Spleen (tissue), 11 donors: ENCODE data around the gene SMIM28. TPM values are rescaled to one million over a fixed set of nuclear protein-coding genes. Genes with fewer than 3 reads are reported as not detected.
"Not testable (repeated sequence)": the region's sequence is repeated elsewhere in the genome, so short reads cannot be mapped to it uniquely, and the experiment has no call there.

ENCODE experiments used
- DNase-seq: peaks from one replicate; pipeline ENCODE4 v3.0.0-alpha.2; 2020
- H3K27ac ChIP-seq, 8 donors: fragments of 200-600 bp; sonication (generic) in 7 of 8; 1 replicate in 4 of 8; 2 replicates in 4 of 8; pipeline versions ENCODE4 v1.5.0 to v1.8.0; 2016 to 2021; ENCODE audit warnings: inconsistent platforms in 4 of 8, mild to moderate bottlenecking in 4 of 8, moderate library complexity in 1 of 8
- H3K27me3 ChIP-seq, 7 donors: fragments of 200-600 bp; sonication (generic) in 6 of 7; replicated peaks in 1 of 7; 1 replicate in 4 of 7; 2 replicates in 3 of 7; pipeline versions ENCODE4 v1.5.0 to v1.8.0; 2016 to 2021; ENCODE audit warnings: inconsistent platforms in 3 of 7, mild to moderate bottlenecking in 1 of 7
- H3K36me3 ChIP-seq, 6 donors: fragments of 200-600 bp; sonication (generic) in 5 of 6; 1 replicate in 4 of 6; 2 replicates in 2 of 6; pipeline versions ENCODE4 v1.5.0 to v1.8.0; 2016 to 2021; ENCODE audit warnings: inconsistent platforms in 2 of 6
- H3K4me1 ChIP-seq, 6 donors: fragments of 200-600 bp; sonication (generic) in 5 of 6; 1 replicate in 3 of 6; 2 replicates in 3 of 6; pipeline versions ENCODE4 v1.5.0 to v1.8.0; 2016 to 2021; ENCODE audit warnings: inconsistent platforms in 3 of 6
- H3K4me3 ChIP-seq, 8 donors: fragments of 200-600 bp; sonication (generic) in 7 of 8; 1 replicate in 4 of 8; 2 replicates in 4 of 8; pipeline versions ENCODE4 v1.5.0 to v1.8.0; 2016 to 2021; ENCODE audit warnings: inconsistent platforms in 4 of 8, mild to moderate bottlenecking in 4 of 8, moderate library complexity in 2 of 8
- H3K9me3 ChIP-seq, 8 donors: fragments of 200-600 bp; sonication (generic) in 7 of 8; 1 replicate in 4 of 8; 2 replicates in 4 of 8; pipeline versions ENCODE4 v1.5.0 to v1.8.0; 2016 to 2021; ENCODE audit warnings: inconsistent platforms in 4 of 8
- POLR2A ChIP-seq, 3 donors: fragments of 450-650 bp; IDR thresholded peaks; one replicate each; pipeline ENCODE4 v1.5.1; 2017; ENCODE audit warnings: antibody characterized with exemption in 3 of 3, mild to moderate bottlenecking in 1 of 3
- POLR2AphosphoS5 ChIP-seq, 3 donors: sonication (generic); formaldehyde crosslinking; IDR thresholded peaks; one replicate each; pipeline ENCODE4 v1.5.1; 2017; ENCODE audit warnings: antibody characterized with exemption in 3 of 3
- WGBS, 5 donors: extraction: QIAGEN DNeasy Blood & Tissue Kit in 3 of 5; methylation state at CpG; one replicate each; pipeline versions ENCODE4 v1.1.5 to v1.1.7; 2013 to 2018; 5-methylcytosine and 5-hydroxymethylcytosine counted together
- intact Hi-C: fragments of 100-400 bp; cut with DNase I; formaldehyde crosslinking; loops from one replicate; pipeline ENCODE4 v1.15.0; 2023; ENCODE audit warnings: low total_unique reads
- polyA plus RNA-seq, 3 donors: library from polyadenylated mRNA; stranded (reverse); fragments of 200-250 nt; gene quantifications; one replicate each; pipeline ENCODE4 v1.2.1, GENCODE V29; 2013
- total RNA-seq, 7 donors: library from RNA; depleted of rRNA in 3 of 7; stranded (reverse); fragments of >200 nt in 3 of 7; fragmentation: NEBNext Ultra II Directional in 4 of 7; extraction: Animal tissue kit (Norgen Biotek cat#: 25700) in 4 of 7; gene quantifications; one replicate each; pipeline versions ENCODE4 v1.1.0 to v1.2.1, GENCODE V29; 2016 to 2021
- TF ChIP-seq, protein P1 (sequence below), 11 experiments: fragments of 200-600 bp in 7 of 11; fragments of 450-650 bp in 4 of 11; sonication (generic) in 4 of 11; IDR thresholded peaks in 8 of 11; conservative IDR thresholded peaks in 3 of 11; 1 replicate in 7 of 11; 2 replicates in 4 of 11; pipeline versions ENCODE4 v1.4.0 to v1.8.0; 2016 to 2021; ENCODE audit warnings: antibody characterized with exemption in 11 of 11, inconsistent platforms in 4 of 11, mild to moderate bottlenecking in 1 of 11
- donor health status: healthy with polysubstance abuse.
- donor health status: DM: no; HTN: no; CAD: no; lungs with moderate emphysema.
- donor health status: DM: no; HTN: no; CAD: no.
- donor health status: Bipolar disorder and iron deficiency.
- donor health status: healthy.
- donor health status: DM: no; HTN: no; CAD: no.
- donor health status: DM: yes; HTN: yes; CAD: no.

SMIM28 gene
- total and polyA plus RNA-seq, 10 donors, result not detected

DNA sequence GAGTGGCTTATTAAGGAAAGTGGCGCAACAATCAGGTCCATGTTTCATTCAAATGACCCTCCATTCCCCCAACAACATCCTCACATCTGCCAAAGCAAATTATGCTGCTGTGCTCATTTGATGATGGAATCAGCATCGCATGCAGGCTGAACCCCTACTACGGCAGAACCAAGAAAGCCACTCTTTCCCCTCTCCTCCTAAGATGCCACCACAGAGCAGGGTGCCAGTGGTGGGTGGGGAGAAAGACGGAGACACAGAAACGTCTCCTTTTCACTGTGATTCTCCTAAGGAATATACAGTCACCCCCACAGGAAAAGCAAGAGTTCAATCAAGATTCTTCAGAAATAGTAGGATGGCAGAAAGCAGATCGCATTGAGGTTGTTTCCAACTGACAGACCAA, 43.4 kb downstream of the SMIM28 start:
- Histone ChIP-seq H3K27ac (no peak overlapping the region), H3K4me3 (no peak overlapping the region), H3K27me3 (no peaks in the 10 kb centered on the region), H3K4me1 (peaks cover 0 to 17% (median 7%) of the 10 kb centered on the region in 6 donors), H3K36me3 (peaks cover 0 to 47% (median 12%) of the 10 kb centered on the region in 6 donors), H3K9me3 (no peaks in the 10 kb centered on the region)
- DNase-seq, result no peak
- TF ChIP-seq POLR2A (IDR thresholded peaks at IDR 0.05), result no peak
- TF ChIP-seq, protein P1, sequence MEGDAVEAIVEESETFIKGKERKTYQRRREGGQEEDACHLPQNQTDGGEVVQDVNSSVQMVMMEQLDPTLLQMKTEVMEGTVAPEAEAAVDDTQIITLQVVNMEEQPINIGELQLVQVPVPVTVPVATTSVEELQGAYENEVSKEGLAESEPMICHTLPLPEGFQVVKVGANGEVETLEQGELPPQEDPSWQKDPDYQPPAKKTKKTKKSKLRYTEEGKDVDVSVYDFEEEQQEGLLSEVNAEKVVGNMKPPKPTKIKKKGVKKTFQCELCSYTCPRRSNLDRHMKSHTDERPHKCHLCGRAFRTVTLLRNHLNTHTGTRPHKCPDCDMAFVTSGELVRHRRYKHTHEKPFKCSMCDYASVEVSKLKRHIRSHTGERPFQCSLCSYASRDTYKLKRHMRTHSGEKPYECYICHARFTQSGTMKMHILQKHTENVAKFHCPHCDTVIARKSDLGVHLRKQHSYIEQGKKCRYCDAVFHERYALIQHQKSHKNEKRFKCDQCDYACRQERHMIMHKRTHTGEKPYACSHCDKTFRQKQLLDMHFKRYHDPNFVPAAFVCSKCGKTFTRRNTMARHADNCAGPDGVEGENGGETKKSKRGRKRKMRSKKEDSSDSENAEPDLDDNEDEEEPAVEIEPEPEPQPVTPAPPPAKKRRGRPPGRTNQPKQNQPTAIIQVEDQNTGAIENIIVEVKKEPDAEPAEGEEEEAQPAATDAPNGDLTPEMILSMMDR (IDR thresholded peaks at IDR 0.05 in 8 of 11, conservative IDR thresholded peaks at IDR 0.05 in 3 of 11), result no peak
- TF ChIP-seq POLR2AphosphoS5 (IDR thresholded peaks at IDR 0.05), result no peak
- 75 to 81% (median 79%) methylated on average over 6 of the region's 6 CpGs for WGBS, 5 donors
- intact Hi-C loops, result loop anchor here (10.0 kb wide), 2 partner anchors 306 to 344 kb away; no protein-coding TSS in a partner anchor

DNA sequence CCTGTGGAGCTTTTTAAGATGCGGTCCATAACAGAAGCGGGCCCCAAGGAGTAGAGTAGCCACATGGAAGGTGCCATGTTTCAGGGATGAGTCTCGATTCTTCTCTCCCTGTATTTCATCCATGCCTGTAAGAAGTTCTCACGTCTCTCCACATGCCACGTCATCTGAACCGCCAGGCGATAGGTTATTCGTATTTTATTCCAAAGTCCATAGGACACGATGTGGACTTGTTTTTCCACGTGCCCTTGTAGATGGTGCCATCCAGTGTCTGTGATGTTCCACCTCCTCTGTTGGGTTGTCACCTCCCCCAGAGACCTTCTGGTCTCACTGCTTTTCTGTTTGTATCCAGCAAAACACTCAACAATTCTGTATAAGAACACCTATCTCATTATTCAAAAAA, 43.9 kb downstream of the SMIM28 start:
- Histone ChIP-seq H3K36me3 (peaks cover 0 to 41% (median 12%) of the 10 kb centered on the region in 6 donors), H3K9me3 (no peaks in the 10 kb centered on the region), H3K4me3 (no peak overlapping the region), H3K27ac (no peak overlapping the region), H3K4me1 (peaks cover 0 to 17% (median 7%) of the 10 kb centered on the region in 6 donors), H3K27me3 (no peaks in the 10 kb centered on the region)
- no peak for DNase-seq
- TF ChIP-seq POLR2AphosphoS5 (IDR thresholded peaks at IDR 0.05) (no peak), POLR2A (IDR thresholded peaks at IDR 0.05) (no peak)
- TF ChIP-seq, protein P1 (IDR thresholded peaks at IDR 0.05 in 8 of 11, conservative IDR thresholded peaks at IDR 0.05 in 3 of 11), result no peak
- 91 to 99% (median 97%) methylated on average over 10 of the region's 10 CpGs for WGBS, 5 donors
- intact Hi-C loops, result loop anchor here (10.0 kb wide), 2 partner anchors 307 to 343 kb away; no protein-coding TSS in a partner anchor

DNA sequence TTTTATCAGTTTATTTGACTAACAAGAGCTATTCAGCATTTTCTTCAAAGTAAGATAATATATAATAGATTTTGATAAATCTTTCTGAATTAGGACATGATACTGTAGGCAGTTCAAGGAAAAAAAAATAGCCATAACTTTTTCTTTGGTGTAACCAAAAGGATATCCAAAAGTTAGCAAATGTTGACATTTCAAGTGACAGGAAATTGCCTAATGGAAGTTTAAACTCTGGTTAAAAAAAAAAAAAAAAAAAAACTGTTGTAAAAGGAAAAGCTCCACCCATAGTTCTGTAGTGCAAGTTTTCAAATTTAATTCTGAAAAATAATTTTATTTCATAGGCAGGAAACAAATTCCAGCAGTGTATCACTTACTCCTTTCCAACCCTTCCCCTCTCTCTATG, 45.2 kb downstream of the SMIM28 start:
- intact Hi-C loops, result loop anchor here (10.0 kb wide), 2 partner anchors 308 to 342 kb away; no protein-coding TSS in a partner anchor
- Histone ChIP-seq H3K4me3 (no peak overlapping the region), H3K4me1 (peaks cover 0 to 17% (median 7%) of the 10 kb centered on the region in 6 donors), H3K9me3 (no peaks in the 10 kb centered on the region), H3K27ac (peak overlapping the region in 2 of 8 donors; percentile 43 to 63), H3K27me3 (no peaks in the 10 kb centered on the region), H3K36me3 (peaks cover 0 to 29% (median 12%) of the 10 kb centered on the region in 6 donors)
- DNase-seq, result no peak
- TF ChIP-seq POLR2A (IDR thresholded peaks at IDR 0.05) (no peak), POLR2AphosphoS5 (IDR thresholded peaks at IDR 0.05) (no peak)
- TF ChIP-seq, protein P1 (IDR thresholded peaks at IDR 0.05 in 8 of 11, conservative IDR thresholded peaks at IDR 0.05 in 3 of 11), result no peak

DNA sequence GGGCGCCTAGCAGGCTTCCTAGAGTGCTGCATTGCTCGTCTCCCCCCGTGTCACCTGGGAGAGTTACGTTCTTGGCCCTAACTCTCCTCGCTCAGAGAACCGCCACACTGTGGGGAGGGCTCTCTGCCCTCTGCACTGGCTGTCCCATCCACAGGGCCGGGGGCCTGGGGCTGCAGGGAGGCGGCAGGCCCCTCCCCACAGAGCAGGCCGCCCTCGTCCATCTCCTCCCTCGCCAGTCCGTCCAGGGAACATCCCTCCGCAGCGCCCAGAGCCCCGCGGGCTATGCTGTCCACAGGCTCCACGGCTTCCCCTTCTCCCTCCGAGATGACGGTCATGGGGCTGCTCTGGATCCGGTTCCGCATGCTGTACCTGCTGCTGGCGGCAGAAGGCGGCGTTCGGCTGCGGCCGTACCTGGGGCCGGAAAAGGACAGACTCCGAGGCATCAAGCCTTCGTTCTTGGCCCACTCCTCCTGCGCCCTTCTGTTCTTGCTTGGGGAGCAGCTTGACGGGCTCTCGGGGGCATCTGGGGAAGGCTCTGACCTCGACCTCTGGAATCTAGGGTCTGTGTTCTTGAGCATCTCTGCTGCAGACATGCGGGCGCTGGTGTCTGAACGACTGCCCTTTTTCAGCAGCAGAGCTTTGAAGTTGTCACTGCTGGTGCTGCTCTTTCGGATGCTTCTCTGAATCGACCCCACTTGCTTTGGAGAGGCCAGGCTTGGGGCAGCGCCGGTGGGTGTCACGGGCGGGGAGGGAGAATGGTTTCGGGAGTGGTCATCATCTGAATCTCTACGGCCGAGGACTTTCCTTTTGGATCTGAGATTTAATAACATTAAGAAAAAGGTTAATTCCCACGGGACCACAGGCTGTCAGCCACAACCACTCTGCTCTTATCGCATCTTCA, 46.5 kb downstream of the SMIM28 start:
- DNase-seq, result no peak
- no peak overlapping the region for H3K27ac ChIP-seq
- intact Hi-C loops, result loop anchor here (10.0 kb wide), 2 partner anchors 309 to 341 kb away; no protein-coding TSS in a partner anchor
- no peak overlapping the region for H3K4me3 ChIP-seq
- H3K4me1 ChIP-seq, result peaks cover 0 to 21% (median 9%) of the 10 kb centered on the region in 6 donors
- H3K27me3 ChIP-seq, result no peaks in the 10 kb centered on the region
- peaks cover 0 to 15% (median 1%) of the 10 kb centered on the region in 6 donors for H3K36me3 ChIP-seq
- WGBS, 5 donors, result 90 to 96% (median 93%) methylated on average over 39 to 48 of the region's 48 CpGs
- TF ChIP-seq POLR2A (IDR thresholded peaks at IDR 0.05) (no peak), POLR2AphosphoS5 (IDR thresholded peaks at IDR 0.05) (peak in 1 of 3 donors; percentile 31)
- TF ChIP-seq, protein P1 (IDR thresholded peaks at IDR 0.05 in 8 of 11, conservative IDR thresholded peaks at IDR 0.05 in 3 of 11), result no peak
- H3K9me3 ChIP-seq, result no peaks in the 10 kb centered on the region

DNA sequence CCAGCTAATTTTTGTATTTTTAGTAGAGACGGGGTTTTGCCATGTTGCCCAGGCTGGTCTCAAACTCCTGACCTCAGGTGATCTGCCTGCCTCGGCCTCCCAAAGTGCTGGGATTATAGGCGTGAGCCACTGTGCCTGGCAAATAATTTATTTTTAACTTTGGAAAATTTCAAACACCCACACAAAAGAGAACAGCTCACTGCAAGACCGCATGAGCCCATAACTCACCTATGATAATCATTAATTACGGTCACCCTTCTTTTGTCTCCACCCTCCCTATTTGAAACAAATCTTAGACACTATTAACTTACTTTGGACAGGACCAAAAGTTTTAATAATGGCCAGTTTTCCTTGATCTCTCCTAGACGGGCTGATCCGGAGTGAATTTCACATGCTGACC, 47.6 kb downstream of the SMIM28 start:
- 90 to 94% (median 94%) methylated on average over 7 of the region's 7 CpGs for WGBS, 5 donors
- DNase-seq, H3K27me3 ChIP-seq, H3K4me3 ChIP-seq, H3K36me3 ChIP-seq, H3K27ac ChIP-seq, H3K9me3 ChIP-seq: not testable (repeated sequence)
- peaks cover 0 to 23% (median 11%) of the 10 kb centered on the region in 6 donors for H3K4me1 ChIP-seq
- intact Hi-C loops, result loop anchor here (5.0 to 10.0 kb wide), 3 partner anchors 92 to 340 kb away; no protein-coding TSS in a partner anchor
